ENCODE data around the gene ROBO2. TPM values are rescaled to one million over a fixed set of nuclear protein-coding genes. Genes with fewer than 3 reads are reported as not detected.

The ROBO2 gene
- total and polyA plus RNA-seq, 4 donors: 0.30 to 72.4 (median 3.3) TPM

GRCh38 chr3:77182341-77182740 is 142.4 kb downstream of the ROBO2 start:
- ATAC-seq (ENCODE audit: insufficient read depth, low FRiP score): no peak
- WGBS, 2 donors: 78 to 90% methylated on average over 4 of the region's 4 CpGs

GRCh38 chr3:77186319-77186718 is 146.4 kb downstream of the ROBO2 start:
- Histone ChIP-seq H3K4me1 (ENCODE audit: control insufficient read depth in 5 of 5, insufficient read depth in 5 of 5, low read length in 5 of 5) (peaks cover 0 to 35% (median 0%) of the 10 kb centered on the region in 5 donors), H3K27me3 (ENCODE audit: control insufficient read depth in 3 of 3, insufficient read depth in 3 of 3, low read length in 2 of 3) (no peaks in the 10 kb centered on the region), H3K9ac (ENCODE audit: insufficient read depth in 1 of 2, low read length in 2 of 2) (no peak overlapping the region), H3K4me3 (no peak overlapping the region), H3K36me3 (ENCODE audit: control insufficient read depth in 4 of 4, insufficient read depth in 4 of 4, low read length in 4 of 4) (no peaks in the 10 kb centered on the region), H3K9me3 (ENCODE audit: control insufficient read depth in 4 of 4, insufficient read depth in 3 of 4, low read length in 3 of 4) (no peaks in the 10 kb centered on the region), H3K27ac (ENCODE audit: low read depth in 1 of 2, low read length in 1 of 2) (no peak overlapping the region)
- no peak for TF ChIP-seq CTCF (IDR thresholded peaks at IDR 0.05; ENCODE audit: control extremely low read depth, extremely low read depth)
- ATAC-seq (ENCODE audit: insufficient read depth, low FRiP score): no peak
- peak in 2 of 3 donors; percentile 39 to 45 for DNase-seq
- 55 to 67% methylated on average over 1 of the region's 1 CpG for WGBS, 2 donors

More at GRCh38 chr3:77182341-77182740, 142.4 kb downstream of the ROBO2 start:
- no peak for TF ChIP-seq CTCF (IDR thresholded peaks at IDR 0.05; ENCODE audit: control extremely low read depth, extremely low read depth)
- DNase-seq: no peak
- H3K36me3 ChIP-seq (ENCODE audit: control insufficient read depth in 4 of 4, insufficient read depth in 4 of 4, low read length in 4 of 4): no peaks in the 10 kb centered on the region
- no peaks in the 10 kb centered on the region for H3K9me3 ChIP-seq (ENCODE audit: control insufficient read depth in 4 of 4, insufficient read depth in 3 of 4, low read length in 3 of 4)
- H3K9ac ChIP-seq (ENCODE audit: insufficient read depth in 1 of 2, low read length in 2 of 2): no peak overlapping the region
- no peak overlapping the region for H3K27ac ChIP-seq (ENCODE audit: low read depth in 1 of 2, low read length in 1 of 2)
- peaks cover 0 to 19% (median 0%) of the 10 kb centered on the region in 5 donors for H3K4me1 ChIP-seq (ENCODE audit: control insufficient read depth in 5 of 5, insufficient read depth in 5 of 5, low read length in 5 of 5)
- no peak overlapping the region for H3K4me3 ChIP-seq
- H3K27me3 ChIP-seq (ENCODE audit: control insufficient read depth in 3 of 3, insufficient read depth in 3 of 3, low read length in 2 of 3): no peaks in the 10 kb centered on the region

- Histone ChIP-seq H3K36me3 (ENCODE audit: control insufficient read depth in 4 of 4, insufficient read depth in 4 of 4, low read length in 4 of 4) (no peaks in the 10 kb centered on the region), H3K4me3 (no peak overlapping the region), H3K27ac (ENCODE audit: low read depth in 1 of 2, low read length in 1 of 2) (no peak overlapping the region), H3K4me1 (ENCODE audit: control insufficient read depth in 5 of 5, insufficient read depth in 5 of 5, low read length in 5 of 5) (peaks cover 0 to 39% (median 0%) of the 10 kb centered on the region in 5 donors), H3K27me3 (ENCODE audit: control insufficient read depth in 3 of 3, insufficient read depth in 3 of 3, low read length in 2 of 3) (no peaks in the 10 kb centered on the region), H3K9ac (ENCODE audit: insufficient read depth in 1 of 2, low read length in 2 of 2) (peak overlapping the region in 1 of 2 donors; percentile 20), H3K9me3 (ENCODE audit: control insufficient read depth in 4 of 4, insufficient read depth in 3 of 4, low read length in 3 of 4) (no peaks in the 10 kb centered on the region)
- peak in 2 of 3 donors; percentile 66 to 80 for DNase-seq
- ATAC-seq (ENCODE audit: insufficient read depth, low FRiP score): no peak
- no peak for TF ChIP-seq CTCF (IDR thresholded peaks at IDR 0.05; ENCODE audit: control extremely low read depth, extremely low read depth)
- WGBS, 2 donors: 22 to 28% methylated on average over 4 of the region's 4 CpGs
Measured at GRCh38 chr3:77186728-77187127, 146.8 kb downstream of the ROBO2 start.

GRCh38 chr3:77188210-77188609 is 148.3 kb downstream of the ROBO2 start:
- H3K27me3 ChIP-seq (ENCODE audit: control insufficient read depth in 3 of 3, insufficient read depth in 3 of 3, low read length in 2 of 3): no peaks in the 10 kb centered on the region
- DNase-seq (no peak), ATAC-seq (ENCODE audit: insufficient read depth, low FRiP score) (no peak)
- no peak for TF ChIP-seq CTCF (IDR thresholded peaks at IDR 0.05; ENCODE audit: control extremely low read depth, extremely low read depth)
- H3K9me3 ChIP-seq (ENCODE audit: control insufficient read depth in 4 of 4, insufficient read depth in 3 of 4, low read length in 3 of 4): no peaks in the 10 kb centered on the region
- WGBS, 2 donors: 83% methylated on average over 2 of the region's 2 CpGs
- no peaks in the 10 kb centered on the region for H3K36me3 ChIP-seq (ENCODE audit: control insufficient read depth in 4 of 4, insufficient read depth in 4 of 4, low read length in 4 of 4)
- H3K4me1 ChIP-seq (ENCODE audit: control insufficient read depth in 5 of 5, insufficient read depth in 5 of 5, low read length in 5 of 5): peaks cover 0 to 41% (median 0%) of the 10 kb centered on the region in 5 donors
- no peak overlapping the region for H3K27ac ChIP-seq (ENCODE audit: low read depth in 1 of 2, low read length in 1 of 2)
- no peak overlapping the region for H3K4me3 ChIP-seq
- no peak overlapping the region for H3K9ac ChIP-seq (ENCODE audit: insufficient read depth in 1 of 2, low read length in 2 of 2)
